Peyer's patch (tissue), 4 donors: ENCODE measurements around the gene DOCK10.

Experiments used
- POLR2A ChIP-seq, 2 donors: fragments of 450-650 bp; IDR thresholded peaks; one replicate each; pipeline ENCODE4 v1.5.1; 2017; ENCODE audit warnings: antibody characterized with exemption in 2 of 2, mild to moderate bottlenecking in 2 of 2, moderate library complexity in 2 of 2
- TF ChIP-seq, protein P1 (sequence below), 6 experiments: fragments of 450-650 bp in 4 of 6; fragments of 200-600 bp in 2 of 6; sonication (generic) in 1 of 6; IDR thresholded peaks; one replicate each; pipeline ENCODE4 v1.5.1; 2017 to 2019; ENCODE audit warnings: antibody characterized with exemption in 6 of 6, mild to moderate bottlenecking in 3 of 6, moderate library complexity in 1 of 6

DNA sequence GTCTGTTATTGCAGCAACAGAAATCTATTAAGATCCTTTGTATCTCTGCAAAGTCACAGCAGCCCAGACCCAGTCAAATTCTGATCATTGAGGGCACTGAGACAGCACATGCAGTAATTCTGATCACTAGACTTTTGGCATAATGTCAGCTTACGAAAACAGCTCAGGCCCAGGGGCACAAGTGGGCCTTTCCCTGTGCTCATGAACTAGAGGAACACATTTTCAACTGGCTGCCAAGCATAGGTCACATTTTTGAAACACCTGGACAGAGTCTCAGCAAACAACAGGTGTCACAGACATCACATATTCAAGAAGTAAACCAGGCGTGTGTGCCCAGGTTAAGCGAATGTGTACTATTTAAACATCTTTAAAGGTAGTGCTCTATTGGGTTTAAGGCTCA, 13.7 kb downstream of the DOCK10 start:
- TF ChIP-seq, protein P1, sequence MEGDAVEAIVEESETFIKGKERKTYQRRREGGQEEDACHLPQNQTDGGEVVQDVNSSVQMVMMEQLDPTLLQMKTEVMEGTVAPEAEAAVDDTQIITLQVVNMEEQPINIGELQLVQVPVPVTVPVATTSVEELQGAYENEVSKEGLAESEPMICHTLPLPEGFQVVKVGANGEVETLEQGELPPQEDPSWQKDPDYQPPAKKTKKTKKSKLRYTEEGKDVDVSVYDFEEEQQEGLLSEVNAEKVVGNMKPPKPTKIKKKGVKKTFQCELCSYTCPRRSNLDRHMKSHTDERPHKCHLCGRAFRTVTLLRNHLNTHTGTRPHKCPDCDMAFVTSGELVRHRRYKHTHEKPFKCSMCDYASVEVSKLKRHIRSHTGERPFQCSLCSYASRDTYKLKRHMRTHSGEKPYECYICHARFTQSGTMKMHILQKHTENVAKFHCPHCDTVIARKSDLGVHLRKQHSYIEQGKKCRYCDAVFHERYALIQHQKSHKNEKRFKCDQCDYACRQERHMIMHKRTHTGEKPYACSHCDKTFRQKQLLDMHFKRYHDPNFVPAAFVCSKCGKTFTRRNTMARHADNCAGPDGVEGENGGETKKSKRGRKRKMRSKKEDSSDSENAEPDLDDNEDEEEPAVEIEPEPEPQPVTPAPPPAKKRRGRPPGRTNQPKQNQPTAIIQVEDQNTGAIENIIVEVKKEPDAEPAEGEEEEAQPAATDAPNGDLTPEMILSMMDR (IDR thresholded peaks at IDR 0.05): no peak
- TF ChIP-seq POLR2A (IDR thresholded peaks at IDR 0.05): no peak
